Panc1 (cell line): ENCODE data around the gene FAM240B.

Source experiments
- CTCF ChIP-seq: fragments of 450-650 bp; IDR thresholded peaks from 2 replicates; pipeline ENCODE4 v1.5.1; 2017; ENCODE audit warnings: mild to moderate bottlenecking
- POLR2AphosphoS5 ChIP-seq: IDR thresholded peaks from 2 replicates; pipeline ENCODE4 v1.6.1; 2012; ENCODE audit warnings: mild to moderate bottlenecking, low read depth, low read length, moderate library complexity

GRCh38 chr9:38720083-38720745 is at the start of gene FAM240B:
- TF ChIP-seq CTCF (no peak), POLR2AphosphoS5 (no peak)
